Inferior parietal cortex (tissue), 1 donor: ENCODE measurements around the gene GYG2.

Experiments
- DNase-seq: peaks from one replicate; pipeline ENCODE4 v3.0.0-alpha.2; 2016; ENCODE audit errors: extremely low spot score

Gene GYG2

GRCh38 chrX:2812161-2812907 is 16.4 kb upstream of the GYG2 start:
- DNase-seq, result peak; percentile 45

DNA sequence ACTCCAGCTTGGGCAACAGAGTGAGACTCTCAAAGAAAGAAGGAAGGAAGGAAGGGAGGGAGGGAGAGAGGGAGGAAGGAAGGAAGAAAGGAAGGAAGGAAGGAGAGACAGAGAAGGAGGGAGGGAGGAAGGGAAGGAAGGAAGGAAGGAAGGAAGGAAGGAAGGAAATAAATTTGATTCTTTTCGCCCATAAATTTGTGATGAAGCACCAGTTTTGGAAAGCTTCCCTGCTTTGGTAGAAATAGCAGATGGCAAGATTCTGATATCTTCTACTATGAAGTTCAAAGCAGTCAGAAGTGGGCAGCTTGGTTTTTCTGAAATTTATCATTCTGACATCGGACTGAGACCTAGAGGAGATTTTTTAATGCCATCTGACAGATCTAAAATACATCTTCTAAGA is 11.7 kb upstream of the GYG2 start:
- DNase-seq, result no peak

- DNase-seq, result no peak
Measured at GRCh38 chrX:2819345-2820135, 9.2 kb upstream of the GYG2 start.

GRCh38 chrX:2820136-2820771 is 8.5 kb upstream of the GYG2 start:
- DNase-seq, result no peak

DNA sequence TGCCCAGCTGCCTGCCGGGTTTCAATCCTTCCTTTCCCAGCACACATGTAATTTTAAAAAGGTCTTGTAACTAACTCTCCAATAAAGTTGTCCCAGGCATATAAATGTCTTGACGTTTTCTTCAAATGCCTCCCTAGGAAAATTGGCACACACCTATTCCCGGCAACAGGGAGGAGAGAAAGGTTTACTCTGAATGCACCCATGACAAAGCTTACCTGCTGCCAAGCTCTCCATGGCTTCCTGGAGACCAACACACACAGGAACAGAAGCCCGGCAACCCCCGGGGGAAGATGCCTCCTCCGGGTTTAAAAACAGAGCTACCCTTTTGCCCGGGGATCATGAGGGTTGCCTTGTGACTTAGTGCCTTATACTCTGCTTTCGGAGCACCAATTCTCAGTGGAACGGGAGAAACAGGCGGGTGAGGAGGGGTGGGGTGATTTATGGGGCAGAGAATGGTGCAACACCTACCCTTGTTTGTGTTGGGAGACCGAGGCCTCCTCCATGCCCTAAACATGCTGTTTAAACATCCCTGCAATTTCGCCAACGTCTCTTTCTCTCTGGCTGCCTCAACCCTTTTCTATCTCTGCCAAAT is 4.8 kb upstream of the GYG2 start:
- DNase-seq, result no peak

DNA sequence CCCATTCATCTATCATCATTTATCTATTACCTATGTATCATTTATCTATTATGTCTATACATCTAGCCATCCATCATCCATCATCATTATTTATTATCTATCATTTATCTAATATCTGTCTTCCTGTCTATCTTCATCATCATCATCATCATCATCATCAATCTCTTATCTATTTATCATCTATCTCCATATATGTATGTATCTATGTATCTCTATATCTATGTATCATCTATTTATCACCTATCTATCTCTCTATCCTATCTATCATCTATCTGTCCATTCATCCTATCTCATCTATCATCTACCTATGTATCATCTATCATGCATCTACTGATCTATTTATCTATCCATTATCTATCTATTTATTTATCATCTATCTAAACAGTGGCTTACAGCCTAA is 3.8 kb upstream of the GYG2 start:
- no peak for DNase-seq

GRCh38 chrX:2828959-2829411 is 255 bp downstream of the GYG2 start:
- no peak for DNase-seq

- DNase-seq, result no peak
Measured at GRCh38 chrX:2829469-2830246, 928 bp downstream of the GYG2 start.

GRCh38 chrX:2831471-2832228 is 2.9 kb downstream of the GYG2 start:
- no peak for DNase-seq

- DNase-seq, result no peak
Measured at GRCh38 chrX:2837961-2838360, 9.2 kb downstream of the GYG2 start.

GRCh38 chrX:2840961-2841360 is 12.2 kb downstream of the GYG2 start:
- DNase-seq, result no peak

DNA sequence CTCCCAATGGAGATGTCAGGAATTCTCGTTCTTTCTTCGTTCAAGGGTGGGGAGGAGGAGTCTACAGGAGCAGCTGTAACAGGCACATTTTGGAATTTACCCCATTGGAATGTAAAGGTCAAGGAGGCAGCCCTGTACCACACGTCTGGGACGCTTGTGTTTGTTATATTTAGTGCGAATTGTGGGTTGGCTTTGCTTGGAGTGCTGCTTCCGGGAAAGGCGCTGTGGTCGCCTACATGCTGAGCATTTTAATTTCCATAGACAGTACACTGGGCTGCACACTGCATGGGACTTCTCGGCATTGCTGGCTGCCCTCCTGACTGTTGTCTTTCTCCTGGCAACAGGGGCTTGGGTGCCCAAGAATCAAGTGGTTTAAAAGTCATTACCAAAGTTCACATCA is 12.8 kb downstream of the GYG2 start:
- DNase-seq, result no peak

DNA sequence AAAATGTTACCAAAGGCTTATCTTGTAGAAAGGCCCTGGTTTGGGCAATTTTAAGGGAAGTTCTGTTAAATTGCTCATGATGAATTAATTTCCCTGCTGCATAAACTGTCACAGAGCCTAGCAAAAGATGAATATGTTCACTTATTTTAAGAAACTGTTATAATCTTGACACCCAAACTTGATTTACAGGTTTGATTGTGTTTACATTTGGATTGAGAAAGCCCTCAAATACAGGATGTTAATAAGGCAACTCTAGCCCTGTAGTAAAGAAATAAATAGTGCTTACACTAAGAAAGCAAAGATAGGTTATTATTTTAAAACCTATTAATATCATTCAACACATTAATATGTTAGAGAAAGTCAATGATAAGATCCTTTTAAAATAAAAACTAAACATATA is 18.3 kb downstream of the GYG2 start:
- no peak for DNase-seq

DNA sequence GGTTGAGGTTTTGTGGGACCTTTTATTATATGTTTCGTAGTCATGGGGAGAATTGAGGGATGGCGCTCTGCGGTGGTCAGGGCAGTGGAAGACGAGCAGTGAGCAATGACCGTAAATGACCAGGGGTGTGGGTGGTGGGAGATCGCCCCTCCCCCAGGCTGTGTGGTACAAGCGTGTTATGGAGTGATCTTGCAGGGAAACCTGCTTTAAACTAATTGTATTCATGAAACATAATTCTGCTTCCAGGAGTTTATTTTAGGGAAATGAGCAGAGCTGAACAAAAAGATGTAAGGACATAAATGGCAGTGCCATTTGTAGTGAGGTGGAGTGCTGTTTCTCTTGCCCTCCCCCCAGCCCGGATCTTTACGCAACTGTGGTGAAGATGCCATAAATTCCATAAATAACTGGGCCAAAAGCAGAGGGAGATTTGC is 20.2 kb downstream of the GYG2 start:
- DNase-seq, result no peak

GRCh38 chrX:2854918-2855317 is 26.2 kb downstream of the GYG2 start:
- no peak for DNase-seq

- DNase-seq, result no peak
Measured at GRCh38 chrX:2855761-2856160, 27.0 kb downstream of the GYG2 start.

DNA sequence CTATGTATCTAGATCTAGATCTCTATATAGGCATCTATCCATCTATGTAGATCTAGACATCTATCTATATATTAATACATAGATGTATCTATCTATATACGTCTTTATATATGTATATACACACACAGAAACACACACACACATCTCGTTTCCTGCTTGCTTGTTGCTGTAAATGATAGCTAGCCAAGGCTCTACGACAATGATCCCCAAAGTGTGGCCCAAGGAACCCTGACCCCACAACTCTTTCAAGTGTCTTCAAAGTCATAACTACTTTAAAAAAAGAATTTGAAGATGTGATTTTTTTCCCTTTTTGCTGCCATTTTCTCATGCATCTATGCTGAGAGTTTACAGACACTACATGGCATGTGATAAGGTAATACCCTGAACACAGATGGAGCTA is 28.8 kb downstream of the GYG2 start:
- no peak for DNase-seq

GRCh38 chrX:2859197-2859797 is 30.6 kb downstream of the GYG2 start:
- DNase-seq, result no peak

DNA sequence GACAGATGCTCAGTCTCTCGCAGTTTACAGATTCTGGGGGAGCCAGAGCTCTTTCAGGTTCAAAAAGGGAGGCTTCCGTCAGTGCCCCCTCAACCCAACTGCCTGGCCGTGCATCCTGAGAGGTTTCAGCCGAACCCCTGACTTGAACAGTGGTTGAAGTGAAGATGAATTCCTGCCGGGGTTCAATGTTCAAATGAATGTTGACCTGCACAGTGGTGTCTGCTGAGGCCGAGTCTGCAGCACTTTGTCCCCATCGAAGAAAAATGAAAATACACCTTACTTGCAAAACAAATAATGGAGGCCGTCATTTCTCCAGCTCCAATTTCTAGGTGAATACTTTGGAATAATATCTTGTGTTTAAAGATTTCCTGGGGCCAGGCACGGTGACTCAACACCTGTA is 33.7 kb downstream of the GYG2 start:
- DNase-seq, result no peak

DNA sequence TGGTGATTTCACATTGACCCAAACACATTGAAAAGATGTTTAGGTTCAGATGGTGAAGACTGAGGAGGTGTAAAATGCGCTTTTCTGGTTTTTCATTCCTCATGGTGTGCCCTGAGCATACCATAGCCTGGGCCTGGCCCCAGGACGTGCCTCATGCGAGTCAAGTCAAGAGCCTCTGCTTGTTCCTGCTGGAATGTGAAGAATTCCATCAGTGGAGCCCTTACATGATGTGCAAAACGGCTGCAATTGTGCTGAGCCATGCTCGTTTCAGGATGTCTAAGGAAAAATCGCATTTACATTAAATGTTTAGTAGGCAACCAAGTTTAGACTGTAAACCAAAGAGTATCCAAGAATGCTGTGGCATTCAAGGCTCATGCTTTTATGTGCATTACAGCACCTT is 34.9 kb downstream of the GYG2 start:
- DNase-seq, result no peak
